ENCODE data around the gene ZNF836.

Gene ZNF836

DNA sequence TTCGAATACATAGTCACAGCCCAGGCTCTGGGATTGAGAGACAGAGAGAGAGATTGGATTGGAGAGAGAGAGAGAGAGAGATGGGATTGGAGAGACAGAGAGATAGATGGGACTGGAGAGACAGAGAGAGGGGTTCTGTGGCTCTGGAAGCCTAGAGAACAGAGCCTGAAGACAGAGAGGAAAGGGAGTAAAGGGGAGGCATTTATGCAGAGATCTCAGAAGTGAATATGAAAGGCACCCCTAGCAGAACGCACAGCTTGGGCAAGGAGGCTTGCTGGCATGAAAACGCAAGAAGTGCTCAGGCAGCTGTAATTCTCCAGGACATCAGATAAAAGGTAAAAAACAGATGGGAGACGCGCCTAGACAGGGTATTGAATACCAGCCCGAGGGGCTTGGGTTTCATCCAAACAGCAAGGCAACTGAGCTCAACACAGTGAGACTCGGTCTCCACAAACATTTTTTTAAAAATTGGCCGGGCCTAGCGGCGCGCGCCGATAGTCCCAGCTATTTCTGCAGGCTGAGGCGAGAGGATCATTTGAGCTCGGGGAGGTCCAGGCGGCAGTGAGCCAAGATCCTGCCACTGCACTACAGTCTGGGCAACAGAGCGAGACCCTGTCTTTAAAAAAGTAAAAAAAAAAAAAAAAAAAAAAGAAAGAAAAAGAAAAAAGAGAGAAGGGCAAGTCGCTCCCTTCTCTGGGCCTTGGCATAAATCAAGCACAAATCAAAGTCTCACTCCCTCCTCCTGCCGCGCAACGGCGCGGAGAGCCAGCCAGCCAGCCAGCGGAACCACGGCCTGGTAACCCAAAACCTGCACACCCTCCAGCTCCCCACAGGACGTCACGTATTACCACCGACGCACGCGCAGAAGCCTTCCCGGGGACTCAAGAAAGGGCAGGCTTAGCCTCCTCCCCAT lies 17.7 kb upstream of the ZNF836 start:
- DNase-seq (ENCODE audit: low spot score): peak; percentile 97

DNA sequence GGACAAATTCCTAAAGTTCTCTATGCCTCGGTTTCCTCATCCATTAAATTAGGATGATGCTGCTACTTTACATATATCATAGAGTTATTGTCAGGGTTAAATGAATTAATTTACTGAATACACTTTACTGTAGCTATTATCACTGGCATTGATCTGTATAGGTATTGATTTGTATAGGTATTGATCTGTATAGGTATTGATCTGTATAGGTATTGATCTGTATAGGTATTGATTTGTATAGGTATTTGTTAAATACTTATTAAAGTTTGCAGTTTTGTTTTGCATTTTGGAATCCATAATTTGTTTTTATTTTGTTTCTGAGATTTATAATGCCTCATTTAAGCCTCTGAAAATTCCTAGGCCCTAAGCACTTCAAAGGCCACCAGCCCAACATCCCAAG lies 16.0 kb upstream of the ZNF836 start:
- no peak for DNase-seq (ENCODE audit: low spot score)

DNA sequence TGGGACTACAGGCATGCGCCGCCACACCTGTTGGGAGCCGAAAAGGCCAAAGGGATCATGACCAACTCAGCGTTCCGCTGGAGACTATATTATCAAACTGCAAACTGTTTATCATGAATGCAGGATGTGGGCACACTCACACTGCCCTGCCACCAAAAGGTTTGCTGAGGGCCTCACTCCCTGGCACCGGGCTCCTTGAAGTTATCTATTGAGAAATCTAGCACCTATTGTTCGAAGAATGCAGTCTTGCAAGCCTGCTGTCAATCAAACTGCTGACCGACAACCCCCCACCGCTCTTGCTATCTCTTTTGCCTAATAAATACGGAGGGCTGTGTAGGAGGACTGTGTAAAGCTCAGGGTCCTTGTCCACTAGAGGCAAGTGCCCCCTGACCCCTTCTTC lies 5.2 kb upstream of the ZNF836 start:
- DNase-seq (ENCODE audit: low spot score): no peak

DNA sequence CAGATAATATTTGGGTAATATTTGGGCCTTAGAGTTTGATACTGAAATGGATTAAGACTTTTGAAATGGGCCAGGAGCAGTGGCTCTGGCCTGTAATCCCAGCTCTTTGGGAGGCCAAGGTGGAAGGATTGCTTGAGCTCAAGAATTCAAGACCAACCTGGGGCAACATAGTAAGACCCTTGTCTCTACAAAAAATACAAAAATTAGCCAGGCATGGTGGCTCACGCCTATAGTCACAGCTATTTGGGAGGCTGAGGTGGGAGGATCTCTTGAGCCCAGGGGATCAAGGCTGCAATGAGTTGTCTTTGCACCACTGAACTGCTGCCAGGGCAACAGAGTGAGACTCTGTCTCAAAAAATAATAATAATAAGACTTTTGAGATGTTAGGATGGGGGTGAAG lies 926 bp upstream of the ZNF836 start:
- DNase-seq (ENCODE audit: low spot score): no peak

- DNase-seq (ENCODE audit: low spot score): peak; percentile 26
Measured at GRCh38 chr19:52170863-52171320, 529 bp downstream of the ZNF836 start.

DNA sequence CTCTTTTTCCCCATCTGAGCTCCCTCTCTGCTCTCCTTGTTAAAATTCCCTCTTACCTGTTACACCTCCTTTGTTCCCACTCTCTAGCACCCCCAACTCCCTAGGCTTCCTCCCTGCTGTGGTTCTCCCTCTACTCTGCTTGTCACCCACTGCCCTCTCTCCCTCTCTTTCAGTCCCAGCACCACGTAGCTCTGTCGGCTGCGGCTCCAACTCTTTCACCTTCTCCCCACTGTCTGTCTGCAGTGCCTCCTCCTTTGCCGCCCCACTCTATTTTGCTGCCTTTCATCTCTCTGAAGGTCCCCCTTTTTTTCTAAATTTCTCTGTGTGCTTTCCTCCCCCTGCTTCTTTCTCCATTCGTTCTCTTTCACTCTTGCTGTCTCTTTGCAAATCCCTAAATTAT lies 1.1 kb downstream of the ZNF836 start:
- no peak for DNase-seq (ENCODE audit: low spot score)

DNA sequence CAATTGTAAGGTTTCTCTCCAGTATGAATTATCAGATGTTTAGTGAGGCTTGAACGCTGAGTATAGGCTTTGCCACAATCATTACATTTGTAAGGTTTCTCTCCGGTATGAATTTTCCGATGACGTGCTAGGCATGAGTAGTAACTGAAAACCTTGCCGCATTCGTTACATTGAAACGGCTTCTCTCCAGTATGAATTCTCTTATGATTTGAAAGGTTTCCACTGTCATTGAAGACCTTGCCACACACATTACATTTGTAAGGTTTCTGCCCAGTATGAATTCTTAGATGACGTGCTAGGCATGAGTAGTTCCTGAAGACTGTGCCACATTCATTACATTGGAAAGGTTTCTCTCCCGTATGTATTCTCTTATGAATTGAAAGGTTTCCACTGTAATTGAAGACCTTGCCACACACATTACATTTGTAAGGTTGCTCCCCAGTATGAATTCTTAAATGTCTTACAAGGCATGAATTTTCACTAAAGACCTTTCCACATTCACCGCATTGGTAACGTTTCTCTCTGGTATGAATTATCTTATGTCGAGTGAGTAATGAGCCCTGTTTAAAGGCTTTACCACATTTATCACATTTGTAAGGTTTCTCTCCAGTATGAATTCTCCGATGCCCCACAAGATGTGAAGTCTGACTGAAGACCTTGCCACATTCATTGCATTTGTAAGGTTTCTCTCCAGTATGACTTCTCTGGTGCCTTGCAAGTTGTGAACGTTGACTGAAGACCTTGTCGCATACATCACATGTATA lies 15.6 kb downstream of the ZNF836 start:
- no peak for DNase-seq (ENCODE audit: low spot score)

- no peak for DNase-seq (ENCODE audit: low spot score)
Measured at GRCh38 chr19:52148256-52148655, 23.2 kb downstream of the ZNF836 start.

- no peak for DNase-seq (ENCODE audit: low spot score)
Measured at GRCh38 chr19:52142001-52142595, 29.3 kb downstream of the ZNF836 start.

DNA sequence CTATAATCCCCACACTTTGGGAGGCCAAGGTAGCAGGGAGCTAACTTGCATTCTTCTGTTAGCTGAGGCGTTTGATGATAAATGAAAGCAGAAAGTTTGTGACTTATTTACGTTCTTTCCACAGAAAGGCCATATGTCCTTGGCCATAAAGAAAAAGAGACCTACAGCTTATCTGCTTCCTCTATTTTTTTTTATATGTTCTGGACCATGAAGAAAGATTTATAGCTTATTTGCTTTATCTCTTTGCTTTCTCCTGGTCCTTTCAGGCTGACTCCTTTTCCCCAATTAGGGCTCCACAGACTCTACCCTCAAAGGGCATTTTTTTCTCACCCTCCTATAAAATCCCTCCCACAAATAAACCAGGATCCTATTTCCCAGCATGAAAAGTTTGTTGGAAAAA lies 30.2 kb downstream of the ZNF836 start:
- no peak for DNase-seq (ENCODE audit: low spot score)

DNA sequence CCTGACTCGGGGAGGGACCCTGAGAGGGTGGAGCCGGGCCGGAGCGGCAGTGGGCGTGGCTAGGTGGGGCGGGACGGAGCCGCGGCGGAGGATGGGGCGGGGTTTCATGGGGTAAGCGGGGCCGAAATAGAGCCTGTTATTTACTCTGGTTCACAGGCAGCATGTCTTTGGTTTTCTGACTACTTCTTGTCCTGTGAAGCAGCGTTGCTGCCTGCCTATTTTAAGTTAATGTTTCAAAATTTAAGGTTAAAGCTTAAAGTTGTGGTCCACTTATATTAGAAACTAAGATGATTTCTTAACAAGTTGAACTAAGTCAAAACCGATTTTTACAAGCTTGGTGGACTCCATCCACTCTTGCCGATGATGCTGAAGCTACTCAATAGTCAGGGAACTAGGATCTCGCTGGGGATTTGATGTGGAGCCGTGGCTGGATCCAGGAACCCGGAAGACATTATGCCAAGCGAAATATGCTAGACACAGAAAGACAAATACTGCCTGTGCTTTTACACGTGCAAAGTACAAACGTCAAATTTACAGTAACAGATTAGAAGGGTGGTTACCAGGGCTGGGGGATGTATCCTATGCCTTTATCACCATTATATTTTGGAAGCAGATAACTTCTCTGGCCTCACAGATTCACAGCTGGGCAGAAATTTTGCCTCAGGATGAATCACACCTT lies 31.2 kb downstream of the ZNF836 start:
- DNase-seq (ENCODE audit: low spot score): peak; percentile 100

DNA sequence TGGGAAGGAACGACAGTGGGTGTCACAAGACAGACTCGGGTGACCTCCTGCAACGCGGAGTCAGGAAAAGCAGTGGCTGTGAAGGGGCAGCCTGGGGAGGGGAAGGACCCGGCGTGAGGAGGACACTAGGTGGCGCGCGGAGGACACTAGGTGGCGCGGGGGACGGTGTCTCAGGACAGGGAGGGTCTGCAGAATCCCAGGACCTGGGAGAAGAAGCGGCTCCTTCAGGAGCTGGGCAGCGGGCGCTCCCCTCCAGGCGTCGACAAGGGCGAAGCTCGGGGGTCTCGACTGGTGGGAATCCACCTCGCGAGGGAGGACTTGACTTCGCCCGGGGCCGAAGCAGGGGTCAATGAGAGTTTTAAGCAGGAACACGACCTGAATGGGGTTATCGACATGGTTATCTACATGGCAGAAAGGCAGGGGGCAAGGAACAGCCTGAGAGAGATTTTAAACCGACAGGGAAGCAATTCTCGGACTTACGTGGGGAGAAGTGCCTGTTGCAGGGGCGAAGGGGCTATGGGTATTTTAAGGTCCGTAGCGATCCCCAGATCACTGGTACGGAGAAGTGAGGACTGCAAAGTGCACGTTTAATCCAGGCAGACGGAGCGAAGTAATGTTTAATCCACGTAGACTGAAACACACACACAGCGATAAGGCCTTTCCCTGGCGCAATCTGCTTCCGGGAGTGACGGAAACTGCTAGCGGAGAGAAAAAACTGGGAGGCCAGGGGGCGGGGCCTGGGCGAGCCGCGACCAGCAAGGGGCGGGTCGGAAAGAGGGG lies 32.0 kb downstream of the ZNF836 start, which contains the start of gene ZNF616:
TSS of gene ZNF616 (minus strand) at position 687 of the 780 bp plus-strand sequence. CDS start 9,426 bp downstream, outside the sequence.
- DNase-seq (ENCODE audit: low spot score): peak; percentile 88

DNA sequence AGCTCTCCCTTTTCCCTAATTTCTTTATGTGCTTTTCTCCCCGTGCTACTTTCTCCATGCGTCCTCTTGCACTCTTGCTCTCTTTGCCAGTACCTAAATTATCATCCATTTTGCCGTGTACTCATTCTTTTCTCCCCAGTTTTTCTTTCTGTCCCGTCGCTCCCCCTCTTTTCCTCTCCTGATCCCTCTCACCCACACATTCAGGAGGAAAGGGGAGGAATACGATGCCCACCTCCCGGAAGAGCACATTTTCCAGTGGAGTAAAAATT lies 32.5 kb downstream of the ZNF836 start:
- no peak for DNase-seq (ENCODE audit: low spot score)

GRCh38 chr19:52138278-52138982 lies 33.0 kb downstream of the ZNF836 start:
- DNase-seq (ENCODE audit: low spot score): peak; percentile 14

DNA sequence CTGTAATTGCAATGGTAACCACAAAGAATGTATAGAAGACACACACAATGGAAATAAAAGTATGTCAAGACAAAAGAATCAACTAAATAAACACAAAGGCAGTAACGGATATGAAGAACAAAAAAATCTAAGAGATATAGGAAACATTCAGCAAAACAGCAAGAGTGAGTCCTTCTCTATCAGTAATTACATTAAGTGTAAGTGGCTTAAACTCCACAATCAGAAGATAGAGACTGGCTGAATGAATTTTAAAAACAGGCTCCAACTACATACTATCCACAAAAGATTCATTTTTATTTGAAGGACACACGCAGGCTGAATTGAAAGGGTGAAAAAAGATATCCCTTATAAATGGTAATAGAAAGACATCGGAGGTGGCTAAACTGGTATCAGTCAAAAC lies 51.1 kb downstream of the ZNF836 start:
- DNase-seq (ENCODE audit: low spot score): no peak

- DNase-seq (ENCODE audit: low spot score): no peak
Measured at GRCh38 chr19:52115526-52116053, 55.8 kb downstream of the ZNF836 start.

DNA sequence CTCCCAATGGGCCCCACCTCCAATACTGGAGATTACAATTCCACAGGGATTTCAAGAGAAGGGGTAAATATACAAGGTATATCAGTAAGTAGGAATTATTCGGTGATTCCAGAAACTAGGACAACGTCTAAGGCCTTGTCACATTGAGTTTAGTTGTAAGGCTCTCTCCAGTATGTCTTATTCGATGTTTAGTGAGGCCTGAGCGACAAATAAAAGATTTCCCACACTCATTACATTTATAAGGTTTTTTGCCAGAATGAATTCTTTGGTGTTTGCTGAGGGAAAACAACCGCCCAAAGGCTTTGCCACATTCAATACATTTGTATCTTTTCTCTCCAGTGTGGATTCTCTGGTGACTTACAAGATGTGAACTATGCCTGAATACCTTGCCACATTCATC lies 56.7 kb downstream of the ZNF836 start:
- DNase-seq (ENCODE audit: low spot score): no peak

GRCh38 chr19:52112624-52113023 lies 58.8 kb downstream of the ZNF836 start:
- no peak for DNase-seq (ENCODE audit: low spot score)

- DNase-seq (ENCODE audit: low spot score): no peak
Measured at GRCh38 chr19:52110780-52111179, 60.6 kb downstream of the ZNF836 start.
